ENCODE data around the gene QSOX1.

DNA sequence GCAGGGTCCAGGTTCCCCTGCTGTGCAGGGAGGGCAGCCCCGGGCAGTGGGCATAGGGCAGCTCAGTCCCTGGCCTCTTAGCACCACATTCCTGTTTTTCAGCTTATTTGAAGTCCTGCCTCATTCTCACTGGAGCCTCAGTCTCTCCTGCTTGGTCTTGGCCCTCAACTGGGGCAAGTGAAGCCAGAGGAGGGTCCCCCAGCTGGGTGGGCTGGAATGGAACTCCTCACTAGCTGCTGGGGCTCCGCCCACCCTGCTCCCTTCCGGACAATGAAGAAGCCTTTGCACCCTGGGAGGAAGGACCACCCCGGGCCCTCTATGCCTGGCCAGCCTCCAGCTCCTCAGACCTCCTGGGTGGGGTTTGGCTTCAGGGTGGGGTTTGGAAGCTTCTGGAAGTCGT is 42.6 kb downstream of the QSOX1 start:
- TF ChIP-seq, protein P1, sequence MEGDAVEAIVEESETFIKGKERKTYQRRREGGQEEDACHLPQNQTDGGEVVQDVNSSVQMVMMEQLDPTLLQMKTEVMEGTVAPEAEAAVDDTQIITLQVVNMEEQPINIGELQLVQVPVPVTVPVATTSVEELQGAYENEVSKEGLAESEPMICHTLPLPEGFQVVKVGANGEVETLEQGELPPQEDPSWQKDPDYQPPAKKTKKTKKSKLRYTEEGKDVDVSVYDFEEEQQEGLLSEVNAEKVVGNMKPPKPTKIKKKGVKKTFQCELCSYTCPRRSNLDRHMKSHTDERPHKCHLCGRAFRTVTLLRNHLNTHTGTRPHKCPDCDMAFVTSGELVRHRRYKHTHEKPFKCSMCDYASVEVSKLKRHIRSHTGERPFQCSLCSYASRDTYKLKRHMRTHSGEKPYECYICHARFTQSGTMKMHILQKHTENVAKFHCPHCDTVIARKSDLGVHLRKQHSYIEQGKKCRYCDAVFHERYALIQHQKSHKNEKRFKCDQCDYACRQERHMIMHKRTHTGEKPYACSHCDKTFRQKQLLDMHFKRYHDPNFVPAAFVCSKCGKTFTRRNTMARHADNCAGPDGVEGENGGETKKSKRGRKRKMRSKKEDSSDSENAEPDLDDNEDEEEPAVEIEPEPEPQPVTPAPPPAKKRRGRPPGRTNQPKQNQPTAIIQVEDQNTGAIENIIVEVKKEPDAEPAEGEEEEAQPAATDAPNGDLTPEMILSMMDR (IDR thresholded peaks at IDR 0.05; ENCODE audit: insufficient read depth, low read length, poor library complexity, severe bottlenecking): no peak
- no peak for TF ChIP-seq EZH2phosphoT487 (conservative IDR thresholded peaks at IDR 0.05; ENCODE audit: low read length)

Data from SU-DHL-6 (cell line).